SU-DHL-6 (cell line): ENCODE measurements around the gene UBL5.

Source experiments
- EZH2phosphoT487 ChIP-seq: fragments of 200-600 bp; sonication (generic), shearing (Covaris generic); conservative IDR thresholded peaks from 2 replicates; pipeline ENCODE4 v1.6.1; 2018; ENCODE audit warnings: mild to moderate bottlenecking, antibody characterized with exemption, low read length, moderate library complexity, mixed read lengths
- TF ChIP-seq, protein P1 (sequence below): fragments of 200-600 bp; sonication (generic); IDR thresholded peaks from one replicate; pipeline ENCODE4 v1.5.1; 2017; ENCODE audit warnings: antibody characterized with exemption, mild to moderate bottlenecking, low read length, moderate library complexity; ENCODE audit not compliant: insufficient read depth, poor library complexity, severe bottlenecking

DNA sequence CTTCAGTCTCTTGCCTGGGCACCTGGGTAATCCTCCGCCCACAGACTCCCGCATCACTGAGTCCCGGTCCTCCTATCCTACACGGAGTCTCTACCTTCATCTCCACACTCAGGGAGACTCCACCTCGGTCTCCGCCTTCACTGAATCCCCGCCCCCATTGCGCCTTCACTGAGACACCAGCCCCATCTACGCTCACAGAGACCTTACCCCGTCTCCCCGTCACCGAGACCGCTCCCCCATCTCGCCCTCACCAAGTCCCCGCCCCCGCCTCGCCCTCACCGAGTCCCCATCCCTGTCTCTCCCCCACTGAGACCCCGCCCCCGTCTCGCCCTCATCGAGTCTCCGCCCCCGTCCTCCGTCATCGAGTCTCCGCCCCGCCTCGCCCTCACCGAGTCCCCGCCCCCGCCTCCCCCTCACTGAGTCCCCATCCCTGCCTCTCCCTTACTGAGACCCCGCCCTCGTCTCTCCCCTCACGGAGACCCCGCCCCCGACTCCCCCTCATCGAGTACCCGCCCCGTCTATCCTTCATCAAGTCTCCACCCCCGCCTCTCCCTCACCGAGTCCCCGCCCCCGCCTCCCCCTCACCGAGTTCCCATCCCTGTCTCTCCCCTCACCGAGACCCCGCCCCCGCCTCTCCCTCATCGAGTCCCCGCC lies 36.0 kb upstream of the UBL5 start:
- TF ChIP-seq, protein P1, sequence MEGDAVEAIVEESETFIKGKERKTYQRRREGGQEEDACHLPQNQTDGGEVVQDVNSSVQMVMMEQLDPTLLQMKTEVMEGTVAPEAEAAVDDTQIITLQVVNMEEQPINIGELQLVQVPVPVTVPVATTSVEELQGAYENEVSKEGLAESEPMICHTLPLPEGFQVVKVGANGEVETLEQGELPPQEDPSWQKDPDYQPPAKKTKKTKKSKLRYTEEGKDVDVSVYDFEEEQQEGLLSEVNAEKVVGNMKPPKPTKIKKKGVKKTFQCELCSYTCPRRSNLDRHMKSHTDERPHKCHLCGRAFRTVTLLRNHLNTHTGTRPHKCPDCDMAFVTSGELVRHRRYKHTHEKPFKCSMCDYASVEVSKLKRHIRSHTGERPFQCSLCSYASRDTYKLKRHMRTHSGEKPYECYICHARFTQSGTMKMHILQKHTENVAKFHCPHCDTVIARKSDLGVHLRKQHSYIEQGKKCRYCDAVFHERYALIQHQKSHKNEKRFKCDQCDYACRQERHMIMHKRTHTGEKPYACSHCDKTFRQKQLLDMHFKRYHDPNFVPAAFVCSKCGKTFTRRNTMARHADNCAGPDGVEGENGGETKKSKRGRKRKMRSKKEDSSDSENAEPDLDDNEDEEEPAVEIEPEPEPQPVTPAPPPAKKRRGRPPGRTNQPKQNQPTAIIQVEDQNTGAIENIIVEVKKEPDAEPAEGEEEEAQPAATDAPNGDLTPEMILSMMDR: no peak
- no peak for TF ChIP-seq EZH2phosphoT487
